Activated CD8-positive, alpha-beta memory T cell treated with anti-CD3 and anti-CD28 coated beads for 36 hours (primary cell): Measurements from ENCODE around the gene ARHGEF1. TPM values are rescaled to one million over a fixed set of nuclear protein-coding genes. Genes with fewer than 3 reads are reported as not detected.

ENCODE experiments used
- CTCF ChIA-PET: fragments of 350-600 bp; sonication (Branson Sonifier 250); formaldehyde crosslinking; loops from one replicate; lab custom pipeline; 2021; ENCODE audit warnings: antibody characterized with exemption; lab: Charles Lee
- POLR2A ChIA-PET: fragments of 350-600 bp; sonication (Branson Sonifier 250); formaldehyde crosslinking; loops from one replicate; lab custom pipeline; 2021; ENCODE audit warnings: antibody characterized with exemption; lab: Charles Lee
- total RNA-seq, 2 experiments: library from RNA; stranded (reverse); gene quantifications; one replicate each; pipeline ENCODE4 v1.2.3, GENCODE V29; 2021

ARHGEF1 gene
- total RNA-seq, 2 experiments from 2014 or later = 294 to 297 TPM

GRCh38 chr19:41928754-41929535 lies 46.0 kb downstream of the ARHGEF1 start:
- ChIA-PET CTCF (no interaction called here), POLR2A (interaction anchor here (0.6 to 1.0 kb wide), 2 partner anchors 16 to 42 kb away, joined by 3 to 5 read pairs; no protein-coding TSS in a partner anchor)

- POLR2A ChIA-PET = interaction anchor here (0.6 kb wide), 2 partner anchors 15 to 68 kb away, joined by 3 to 6 read pairs; no protein-coding TSS in a partner anchor
- CTCF ChIA-PET = interaction anchor here (2.7 kb wide), 1 partner anchor 56 kb away, joined by 10 read pairs; no protein-coding TSS in a partner anchor
Measured at GRCh38 chr19:41929536-41930071, 46.6 kb downstream of the ARHGEF1 start.

- ChIA-PET POLR2A (no interaction called here), CTCF (interaction anchor here (1.0 to 2.7 kb wide), 4 partner anchors 44 to 135 kb away, joined by 3 to 10 read pairs (median 4); partner anchors contain the start of gene RPS19)
Measured at GRCh38 chr19:41930322-41930722, 47.3 kb downstream of the ARHGEF1 start.

- ChIA-PET CTCF (interaction anchor here (1.0 to 2.7 kb wide), 4 partner anchors 44 to 136 kb away, joined by 3 to 10 read pairs (median 4); partner anchors contain the start of gene RPS19), POLR2A (no interaction called here)
Measured at GRCh38 chr19:41930926-41931592, 48.1 kb downstream of the ARHGEF1 start.

GRCh38 chr19:41932259-41932719 lies 49.3 kb downstream of the ARHGEF1 start:
- ChIA-PET POLR2A (no interaction called here), CTCF (interaction anchor here (1.0 to 2.7 kb wide), 2 partner anchors 59 kb away, joined by 3 to 10 read pairs; no protein-coding TSS in a partner anchor)

- ChIA-PET POLR2A (no interaction called here), CTCF (interaction anchor here (1.0 to 1.6 kb wide), 2 partner anchors 46 to 59 kb away, joined by 3 to 5 read pairs; no protein-coding TSS in a partner anchor)
Measured at GRCh38 chr19:41932720-41933332, 49.8 kb downstream of the ARHGEF1 start.

GRCh38 chr19:41933693-41934426 lies 50.9 kb downstream of the ARHGEF1 start:
- POLR2A ChIA-PET = no interaction called here

GRCh38 chr19:41934849-41935374 lies 51.9 kb downstream of the ARHGEF1 start:
- CTCF ChIA-PET = interaction anchor here (0.7 to 2.3 kb wide), 8 partner anchors 10 to 98 kb away, joined by 3 to 21 read pairs (median 3); no protein-coding TSS in a partner anchor
- POLR2A ChIA-PET = no interaction called here

More at GRCh38 chr19:41933693-41934426, 50.9 kb downstream of the ARHGEF1 start:
- CTCF ChIA-PET = interaction anchor here (0.7 to 2.3 kb wide), 10 partner anchors 11 to 141 kb away, joined by 3 to 21 read pairs (median 3); no protein-coding TSS in a partner anchor

GRCh38 chr19:41935760-41936415 lies 52.9 kb downstream of the ARHGEF1 start:
- POLR2A ChIA-PET = interaction anchor here (1.0 kb wide), 1 partner anchor 50 kb away, joined by 3 read pairs; no protein-coding TSS in a partner anchor
- CTCF ChIA-PET = interaction anchor here (1.3 to 2.3 kb wide), 4 partner anchors 9 to 48 kb away, joined by 3 to 21 read pairs (median 4); no protein-coding TSS in a partner anchor

- POLR2A ChIA-PET = interaction anchor here (1.0 to 1.3 kb wide), 2 partner anchors 50 to 65 kb away, joined by 3 to 4 read pairs; no protein-coding TSS in a partner anchor
- CTCF ChIA-PET = interaction anchor here (1.1 to 2.0 kb wide), 7 partner anchors 9 to 77 kb away, joined by 3 to 14 read pairs (median 5); partner anchors contain the start of gene RPS19
Measured at GRCh38 chr19:41936416-41936850, 53.4 kb downstream of the ARHGEF1 start.

- POLR2A ChIA-PET = interaction anchor here (0.7 to 1.3 kb wide), 4 partner anchors 8 to 65 kb away, joined by 3 to 4 read pairs (median 4); no protein-coding TSS in a partner anchor
Measured at GRCh38 chr19:41936961-41937360, 54.0 kb downstream of the ARHGEF1 start.

GRCh38 chr19:41937525-41938468 lies 54.8 kb downstream of the ARHGEF1 start:
- CTCF ChIA-PET = interaction anchor here (0.6 to 2.0 kb wide), 8 partner anchors 11 to 78 kb away, joined by 3 to 14 read pairs (median 4); partner anchors contain the start of gene RPS19
- POLR2A ChIA-PET = interaction anchor here (0.7 to 1.3 kb wide), 3 partner anchors 7 to 66 kb away, joined by 3 to 4 read pairs (median 4); no protein-coding TSS in a partner anchor

More at GRCh38 chr19:41936961-41937360, 54.0 kb downstream of the ARHGEF1 start:
- CTCF ChIA-PET = interaction anchor here (0.9 to 2.0 kb wide), 9 partner anchors 9 to 77 kb away, joined by 3 to 14 read pairs (median 4); partner anchors contain the start of gene RPS19

- CTCF ChIA-PET = interaction anchor here (1.0 kb wide), 1 partner anchor 12 kb away, joined by 3 read pairs; no protein-coding TSS in a partner anchor
- POLR2A ChIA-PET = interaction anchor here (1.0 kb wide), 1 partner anchor 51 kb away, joined by 3 read pairs; no protein-coding TSS in a partner anchor
Measured at GRCh38 chr19:41939209-41939608, 56.2 kb downstream of the ARHGEF1 start.

GRCh38 chr19:41939861-41940730 lies 57.1 kb downstream of the ARHGEF1 start:
- CTCF ChIA-PET = interaction anchor here (1.0 kb wide), 1 partner anchor 11 kb away, joined by 3 read pairs; no protein-coding TSS in a partner anchor
- POLR2A ChIA-PET = interaction anchor here (1.0 kb wide), 1 partner anchor 52 kb away, joined by 3 read pairs; no protein-coding TSS in a partner anchor
